ENCODE measurements around the gene MX1.

DNA sequence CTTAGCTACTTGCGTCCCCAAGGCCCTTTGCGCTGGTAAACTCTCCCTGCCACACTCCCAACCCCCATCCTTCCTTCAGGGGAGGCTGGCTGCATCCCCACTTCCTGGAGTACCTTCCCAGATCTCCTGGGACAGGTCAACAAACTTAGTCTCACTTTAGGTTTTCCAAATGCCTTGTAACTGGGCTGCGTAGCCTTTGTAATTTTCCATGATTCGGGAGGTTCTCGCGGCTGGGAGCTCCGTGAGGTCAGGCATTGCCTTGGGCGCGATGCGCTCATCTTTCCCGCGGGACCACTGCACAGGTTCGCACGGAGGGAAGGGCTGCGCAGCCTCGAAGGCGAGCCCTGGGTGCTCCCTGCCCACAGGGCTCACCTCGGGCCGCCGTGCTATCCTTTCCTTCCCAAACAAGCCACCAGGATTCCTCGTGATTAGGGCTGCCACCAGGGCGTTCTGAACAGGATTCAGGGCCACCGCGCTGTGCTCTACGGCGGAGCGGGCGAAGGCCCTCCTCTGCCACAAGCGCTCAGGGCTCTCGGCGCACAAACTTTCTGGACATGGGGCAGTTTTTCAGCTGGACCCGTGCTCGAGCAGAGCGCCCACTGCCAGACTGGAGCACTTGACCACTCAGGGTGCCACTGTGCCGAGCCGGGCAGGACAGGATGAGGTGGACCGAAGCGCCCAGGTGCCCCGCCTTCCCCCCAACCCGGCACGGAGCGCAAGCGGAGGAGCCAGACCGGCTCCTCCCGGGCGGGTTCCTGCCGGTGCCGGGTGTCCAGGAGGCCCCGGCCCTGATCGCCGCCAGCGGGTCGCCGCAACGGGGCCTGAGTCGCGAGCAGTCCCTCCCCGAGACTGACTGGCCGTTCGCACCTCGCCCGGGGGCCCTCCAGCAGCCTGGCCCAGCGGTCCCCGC lies 80.8 kb downstream of the MX1 start:
- TF ChIP-seq EZH2 (IDR thresholded peaks at IDR 0.05; ENCODE audit: borderline replicate concordance, insufficient read depth, low read length, poor library complexity, severe bottlenecking), result no peak
- TF ChIP-seq, protein P1, sequence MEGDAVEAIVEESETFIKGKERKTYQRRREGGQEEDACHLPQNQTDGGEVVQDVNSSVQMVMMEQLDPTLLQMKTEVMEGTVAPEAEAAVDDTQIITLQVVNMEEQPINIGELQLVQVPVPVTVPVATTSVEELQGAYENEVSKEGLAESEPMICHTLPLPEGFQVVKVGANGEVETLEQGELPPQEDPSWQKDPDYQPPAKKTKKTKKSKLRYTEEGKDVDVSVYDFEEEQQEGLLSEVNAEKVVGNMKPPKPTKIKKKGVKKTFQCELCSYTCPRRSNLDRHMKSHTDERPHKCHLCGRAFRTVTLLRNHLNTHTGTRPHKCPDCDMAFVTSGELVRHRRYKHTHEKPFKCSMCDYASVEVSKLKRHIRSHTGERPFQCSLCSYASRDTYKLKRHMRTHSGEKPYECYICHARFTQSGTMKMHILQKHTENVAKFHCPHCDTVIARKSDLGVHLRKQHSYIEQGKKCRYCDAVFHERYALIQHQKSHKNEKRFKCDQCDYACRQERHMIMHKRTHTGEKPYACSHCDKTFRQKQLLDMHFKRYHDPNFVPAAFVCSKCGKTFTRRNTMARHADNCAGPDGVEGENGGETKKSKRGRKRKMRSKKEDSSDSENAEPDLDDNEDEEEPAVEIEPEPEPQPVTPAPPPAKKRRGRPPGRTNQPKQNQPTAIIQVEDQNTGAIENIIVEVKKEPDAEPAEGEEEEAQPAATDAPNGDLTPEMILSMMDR (IDR thresholded peaks at IDR 0.05; ENCODE audit: poor library complexity, severe bottlenecking), result no peak
- TF ChIP-seq TAF1 (IDR thresholded peaks at IDR 0.05; ENCODE audit: low read depth), result no peak
- TF ChIP-seq SMC3 (conservative IDR thresholded peaks at IDR 0.05; ENCODE audit: poor library complexity), result no peak
- no peak for TF ChIP-seq EP300 (conservative IDR thresholded peaks at IDR 0.05; ENCODE audit: poor library complexity, severe bottlenecking)
- TF ChIP-seq, protein P2, sequence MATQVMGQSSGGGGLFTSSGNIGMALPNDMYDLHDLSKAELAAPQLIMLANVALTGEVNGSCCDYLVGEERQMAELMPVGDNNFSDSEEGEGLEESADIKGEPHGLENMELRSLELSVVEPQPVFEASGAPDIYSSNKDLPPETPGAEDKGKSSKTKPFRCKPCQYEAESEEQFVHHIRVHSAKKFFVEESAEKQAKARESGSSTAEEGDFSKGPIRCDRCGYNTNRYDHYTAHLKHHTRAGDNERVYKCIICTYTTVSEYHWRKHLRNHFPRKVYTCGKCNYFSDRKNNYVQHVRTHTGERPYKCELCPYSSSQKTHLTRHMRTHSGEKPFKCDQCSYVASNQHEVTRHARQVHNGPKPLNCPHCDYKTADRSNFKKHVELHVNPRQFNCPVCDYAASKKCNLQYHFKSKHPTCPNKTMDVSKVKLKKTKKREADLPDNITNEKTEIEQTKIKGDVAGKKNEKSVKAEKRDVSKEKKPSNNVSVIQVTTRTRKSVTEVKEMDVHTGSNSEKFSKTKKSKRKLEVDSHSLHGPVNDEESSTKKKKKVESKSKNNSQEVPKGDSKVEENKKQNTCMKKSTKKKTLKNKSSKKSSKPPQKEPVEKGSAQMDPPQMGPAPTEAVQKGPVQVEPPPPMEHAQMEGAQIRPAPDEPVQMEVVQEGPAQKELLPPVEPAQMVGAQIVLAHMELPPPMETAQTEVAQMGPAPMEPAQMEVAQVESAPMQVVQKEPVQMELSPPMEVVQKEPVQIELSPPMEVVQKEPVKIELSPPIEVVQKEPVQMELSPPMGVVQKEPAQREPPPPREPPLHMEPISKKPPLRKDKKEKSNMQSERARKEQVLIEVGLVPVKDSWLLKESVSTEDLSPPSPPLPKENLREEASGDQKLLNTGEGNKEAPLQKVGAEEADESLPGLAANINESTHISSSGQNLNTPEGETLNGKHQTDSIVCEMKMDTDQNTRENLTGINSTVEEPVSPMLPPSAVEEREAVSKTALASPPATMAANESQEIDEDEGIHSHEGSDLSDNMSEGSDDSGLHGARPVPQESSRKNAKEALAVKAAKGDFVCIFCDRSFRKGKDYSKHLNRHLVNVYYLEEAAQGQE (IDR thresholded peaks at IDR 0.05; ENCODE audit: borderline replicate concordance), result no peak
- no peak for TF ChIP-seq RAD21 (conservative IDR thresholded peaks at IDR 0.05)
- no peak for TF ChIP-seq POLR2AphosphoS5 (IDR thresholded peaks at IDR 0.05)
